ENCODE results near the gene NFX1. TPM values are rescaled to one million over a fixed set of nuclear protein-coding genes. Genes with fewer than 3 reads are reported as not detected.
A peak's percentile ranks its signal among the peaks of the same experiment; 100 is the strongest.

NFX1 gene
- total RNA-seq, 1 experiment from 2014 or later = 32.6 TPM

GRCh38 chr9:33264473-33265177, 25.7 kb upstream of the NFX1 start, which contains the start of the genes BAG1 and CHMP5:
BAG1 (minus strand) TSS chr9:33264708.
CHMP5 (plus strand) TSS chr9:33265049; CDS start chr9:33265079, 30 bp downstream.
- Histone ChIP-seq H3K9me3 (no peaks in the 10 kb centered on the region), H3K4me3 (ENCODE audit: low read depth, low read length) (peak within 1 kb of the TSS; percentile 100), H3K36me3 (ENCODE audit: control insufficient read depth, insufficient read depth, low read length) (no peaks in the 10 kb centered on the region; the same call in 1 of the 2 replicates), H3K27me3 (replicated peaks; ENCODE audit: control insufficient read depth, insufficient read depth, low read length) (no peaks in the 10 kb centered on the region), H3K4me1 (no peaks in the 10 kb centered on the region)
- DNase-seq = peak; percentile 99
- intact Hi-C loops (cut with micrococcal nuclease; ENCODE audit: unreplicated experiment) = loop anchor here (1.0 to 10.0 kb wide), 4 partner anchors 26 to 188 kb away; partner anchors contain the start of genes NFX1 and SMU1
- Mint-ChIP-seq H3K9me3 (ENCODE audit: unreplicated experiment) (no peaks in the 10 kb centered on the region), H3K4me1 (ENCODE audit: low read depth, unreplicated experiment) (peaks cover 16% of the 10 kb centered on the region), H3K27ac (ENCODE audit: unreplicated experiment) (peak within 1 kb of the TSS; percentile 87), H3K36me3 (ENCODE audit: insufficient read depth, unreplicated experiment) (peaks cover 42% of the 10 kb centered on the region), H3K4me3 (ENCODE audit: unreplicated experiment) (peak within 1 kb of the TSS; percentile 87), H3K27me3 (ENCODE audit: insufficient read depth, unreplicated experiment) (no peaks in the 10 kb centered on the region)
- TF ChIP-seq CTCF (IDR thresholded peaks at IDR 0.05; ENCODE audit: insufficient read depth in 1 of 2, low read depth in 1 of 2, low read length in 1 of 2, severe bottlenecking in 1 of 2, unreplicated experiment in 1 of 2) = peak in 1 of 2 experiments; percentile 25
- BruUV-seq (replicated peaks) = no TSS peak
- POLR2A ChIA-PET = interaction anchor here (0.5 to 2.0 kb wide), 3 partner anchors 19 to 26 kb away, joined by 3 to 9 read pairs (median 9); partner anchors contain the start of gene NFX1
- CTCF ChIA-PET = interaction anchor here (0.5 to 0.6 kb wide), 2 partner anchors 76 to 239 kb away, joined by 3 to 4 read pairs; partner anchors contain the start of gene DNAJA1

DNA sequence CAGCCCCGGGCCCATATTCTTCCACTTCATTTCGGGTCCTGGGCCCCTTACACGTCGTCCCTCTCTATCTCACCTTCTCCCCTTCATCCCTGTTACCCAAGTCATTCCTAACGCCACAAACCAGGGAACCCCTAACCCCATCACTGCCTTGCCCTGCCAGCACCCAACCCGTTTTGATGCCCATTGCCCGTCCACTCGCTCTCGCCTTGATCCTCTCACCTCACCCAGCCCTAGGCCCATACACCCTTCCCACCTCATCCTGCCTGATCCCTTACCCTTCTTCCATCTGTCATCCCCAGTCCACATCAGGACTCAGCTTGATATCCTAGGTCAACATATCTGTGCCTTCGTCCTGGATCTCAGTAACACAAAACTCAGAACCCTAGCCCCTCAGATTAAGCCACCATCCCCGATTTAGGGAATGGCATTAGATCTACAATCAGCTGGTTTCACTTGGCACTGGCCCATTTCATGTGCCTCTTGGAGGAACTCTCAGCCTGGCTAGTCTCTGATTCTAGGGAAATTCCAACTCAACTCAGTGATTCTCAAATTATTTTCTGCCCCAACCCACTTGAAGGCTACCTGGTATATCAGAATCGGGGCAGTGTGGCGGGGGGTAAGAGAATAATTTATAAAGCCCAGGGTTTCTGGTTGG, 25.0 kb upstream of the NFX1 start:
- Histone ChIP-seq H3K27me3 (replicated peaks; ENCODE audit: control insufficient read depth, insufficient read depth, low read length) (no peaks in the 10 kb centered on the region), H3K36me3 (ENCODE audit: control insufficient read depth, insufficient read depth, low read length) (no peaks in the 10 kb centered on the region; the same call in 1 of the 2 replicates), H3K4me3 (ENCODE audit: low read depth, low read length) (peak overlapping the region; percentile 66), H3K9me3 (no peaks in the 10 kb centered on the region), H3K4me1 (no peaks in the 10 kb centered on the region)
- TSS peak; percentile 41 for BruUV-seq (replicated peaks)
- intact Hi-C loops (cut with micrococcal nuclease; ENCODE audit: unreplicated experiment) = loop anchor here (10.0 kb wide), 1 partner anchor 59 kb away; no protein-coding TSS in a partner anchor
- H3K4me1 Mint-ChIP-seq (ENCODE audit: low read depth, unreplicated experiment) = peaks cover 16% of the 10 kb centered on the region
- no peak for TF ChIP-seq CTCF (IDR thresholded peaks at IDR 0.05; ENCODE audit: insufficient read depth in 1 of 2, low read depth in 1 of 2, low read length in 1 of 2, severe bottlenecking in 1 of 2, unreplicated experiment in 1 of 2)
- no peak for DNase-seq
- H3K9me3 Mint-ChIP-seq (ENCODE audit: unreplicated experiment) = no peaks in the 10 kb centered on the region
- ChIA-PET POLR2A (no interaction called here), CTCF (no interaction called here)
- H3K4me3 Mint-ChIP-seq (ENCODE audit: unreplicated experiment) = peak overlapping the region; percentile 87
- no peaks in the 10 kb centered on the region for H3K27me3 Mint-ChIP-seq (ENCODE audit: insufficient read depth, unreplicated experiment)
- H3K36me3 Mint-ChIP-seq (ENCODE audit: insufficient read depth, unreplicated experiment) = peaks cover 35% of the 10 kb centered on the region
- peak overlapping the region; percentile 87 for H3K27ac Mint-ChIP-seq (ENCODE audit: unreplicated experiment)

DNA sequence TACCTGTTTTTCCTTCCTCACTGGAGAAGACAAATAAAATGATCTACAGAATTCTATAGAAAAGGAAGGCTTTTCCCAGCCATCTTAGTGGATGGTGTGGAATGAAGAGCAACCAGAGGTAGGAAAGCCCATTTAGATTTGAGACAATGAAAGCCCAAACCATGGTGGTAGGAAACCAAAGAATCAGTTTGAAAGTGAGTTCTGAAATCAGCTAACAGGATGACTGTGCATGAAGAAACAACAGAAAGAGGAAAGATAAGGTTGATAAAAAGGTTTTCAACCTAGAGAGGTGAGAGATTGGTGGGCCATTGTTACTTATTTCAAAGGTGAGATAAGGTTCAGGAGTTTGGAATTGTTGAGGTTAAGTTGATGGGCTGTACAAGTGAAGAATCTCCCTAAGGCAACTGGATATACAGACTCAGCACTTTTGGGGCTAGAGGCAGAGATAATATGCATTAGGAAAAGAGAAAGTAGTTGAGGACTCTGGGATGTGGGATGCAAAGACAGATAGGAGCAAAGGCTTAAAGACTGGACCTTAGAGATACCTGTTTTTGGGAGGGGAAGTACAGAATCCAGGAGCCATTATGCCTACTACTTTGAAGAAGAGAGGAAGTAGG, 23.1 kb upstream of the NFX1 start:
- Histone ChIP-seq H3K9me3 (no peaks in the 10 kb centered on the region), H3K4me1 (no peaks in the 10 kb centered on the region; the same call in 1 of the 2 replicates), H3K27me3 (replicated peaks; ENCODE audit: control insufficient read depth, insufficient read depth, low read length) (no peaks in the 10 kb centered on the region), H3K36me3 (ENCODE audit: control insufficient read depth, insufficient read depth, low read length) (peaks cover 2% of the 10 kb centered on the region; the same call in 1 of the 2 replicates), H3K4me3 (ENCODE audit: low read depth, low read length) (no peak overlapping the region)
- intact Hi-C loops (cut with micrococcal nuclease; ENCODE audit: unreplicated experiment) = loop anchor here (10.0 kb wide), 1 partner anchor 58 kb away; no protein-coding TSS in a partner anchor
- POLR2A ChIA-PET = no interaction called here
- DNase-seq = no peak
- no peak for TF ChIP-seq CTCF (IDR thresholded peaks at IDR 0.05; ENCODE audit: insufficient read depth in 1 of 2, low read depth in 1 of 2, low read length in 1 of 2, severe bottlenecking in 1 of 2, unreplicated experiment in 1 of 2)
- Mint-ChIP-seq H3K4me1 (ENCODE audit: low read depth, unreplicated experiment) (peaks cover 16% of the 10 kb centered on the region), H3K27ac (ENCODE audit: unreplicated experiment) (no peak overlapping the region), H3K27me3 (ENCODE audit: insufficient read depth, unreplicated experiment) (no peaks in the 10 kb centered on the region), H3K36me3 (ENCODE audit: insufficient read depth, unreplicated experiment) (peaks cover 33% of the 10 kb centered on the region), H3K9me3 (ENCODE audit: unreplicated experiment) (no peaks in the 10 kb centered on the region), H3K4me3 (ENCODE audit: unreplicated experiment) (no peak overlapping the region)
- CTCF ChIA-PET = no interaction called here
- BruUV-seq (replicated peaks) = no TSS peak
